Measurements from ENCODE around the gene SMLR1. TPM values are rescaled to one million over a fixed set of nuclear protein-coding genes. Genes with fewer than 3 reads are reported as not detected.

SMLR1 gene
- not detected in 2 replicates for total RNA-seq

GRCh38 chr6:130827247-130828149, at the start of gene SMLR1:
TSS of gene SMLR1 (plus strand) at chr6:130827406. CDS start at chr6:130827414, 8 bp downstream.

Other genes starting within 250 kb of the SMLR1 start
- gene EPB41L2, start 235.8 kb downstream of the SMLR1 start, total RNA-seq: 37.2 and 46.6 TPM in 2 replicates